Retina (tissue), 1 donor: ENCODE measurements around the gene PALD1.
"Not testable (repeated sequence)": the region's sequence is repeated elsewhere in the genome, so short reads cannot be mapped to it uniquely, and the experiment has no call there.

Experiments
- DNase-seq: peaks from one replicate; pipeline ENCODE4 v3.0.0-alpha.2; 2016

Gene PALD1

GRCh38 chr10:70592746-70593512, 114.4 kb downstream of the PALD1 start:
- DNase-seq, result no peak

GRCh38 chr10:70593513-70593890, 114.9 kb downstream of the PALD1 start:
- no peak for DNase-seq

- no peak for DNase-seq
Measured at GRCh38 chr10:70594161-70594560, 115.6 kb downstream of the PALD1 start.

- DNase-seq, result no peak
Measured at GRCh38 chr10:70595566-70596016, 117.0 kb downstream of the PALD1 start.

- DNase-seq, result no peak
Measured at GRCh38 chr10:70596110-70596798, 117.7 kb downstream of the PALD1 start.

- no peak for DNase-seq
Measured at GRCh38 chr10:70596860-70597809, 118.6 kb downstream of the PALD1 start.

- no peak for DNase-seq
Measured at GRCh38 chr10:70597856-70598815, 119.6 kb downstream of the PALD1 start.

GRCh38 chr10:70598857-70599295, 120.3 kb downstream of the PALD1 start:
- DNase-seq, result no peak

- no peak for DNase-seq
Measured at GRCh38 chr10:70599319-70599718, 120.8 kb downstream of the PALD1 start.

- DNase-seq, result no peak
Measured at GRCh38 chr10:70599791-70600190, 121.2 kb downstream of the PALD1 start.

GRCh38 chr10:70600512-70601395, 122.2 kb downstream of the PALD1 start:
- DNase-seq, result no peak

GRCh38 chr10:70601746-70602145, 123.2 kb downstream of the PALD1 start:
- no peak for DNase-seq

- no peak for DNase-seq
Measured at GRCh38 chr10:70602665-70603448, 124.3 kb downstream of the PALD1 start, which contains the start of gene PRF1. TSS of gene PRF1 (minus strand) at chr10:70602741. CDS start at chr10:70600902, 1,839 bp downstream.

- DNase-seq, result no peak
Measured at GRCh38 chr10:70603449-70603801, 124.9 kb downstream of the PALD1 start.

GRCh38 chr10:70604106-70604505, 125.5 kb downstream of the PALD1 start:
- no peak for DNase-seq

- DNase-seq, result no peak
Measured at GRCh38 chr10:70605161-70605560, 126.6 kb downstream of the PALD1 start.

- DNase-seq, result no peak
Measured at GRCh38 chr10:70607936-70608335, 129.4 kb downstream of the PALD1 start.

GRCh38 chr10:70613941-70614340, 135.4 kb downstream of the PALD1 start:
- no peak for DNase-seq

- not testable (repeated sequence) for DNase-seq
Measured at GRCh38 chr10:70614364-70614763, 135.8 kb downstream of the PALD1 start.

GRCh38 chr10:70615211-70615610, 136.6 kb downstream of the PALD1 start:
- DNase-seq, result no peak
